Spleen (tissue), 7 donors: ENCODE data around the gene MUC12.

ENCODE experiments used
- POLR2AphosphoS5 ChIP-seq, 3 donors: sonication (generic); formaldehyde crosslinking; IDR thresholded peaks; one replicate each; pipeline ENCODE4 v1.5.1; 2017; ENCODE audit warnings: antibody characterized with exemption in 3 of 3
- TF ChIP-seq, protein P1 (sequence below), 11 experiments: fragments of 200-600 bp in 7 of 11; fragments of 450-650 bp in 4 of 11; sonication (generic) in 4 of 11; IDR thresholded peaks in 8 of 11; conservative IDR thresholded peaks in 3 of 11; 1 replicate in 7 of 11; 2 replicates in 4 of 11; pipeline versions ENCODE4 v1.4.0 to v1.8.0; 2016 to 2021; ENCODE audit warnings: antibody characterized with exemption in 11 of 11, inconsistent platforms in 4 of 11, mild to moderate bottlenecking in 1 of 11
- donor health status: DM: no; HTN: no; CAD: no; lungs with moderate emphysema.
- donor health status: DM: no; HTN: no; CAD: no.
- donor health status: DM: no; HTN: no; CAD: no.

DNA sequence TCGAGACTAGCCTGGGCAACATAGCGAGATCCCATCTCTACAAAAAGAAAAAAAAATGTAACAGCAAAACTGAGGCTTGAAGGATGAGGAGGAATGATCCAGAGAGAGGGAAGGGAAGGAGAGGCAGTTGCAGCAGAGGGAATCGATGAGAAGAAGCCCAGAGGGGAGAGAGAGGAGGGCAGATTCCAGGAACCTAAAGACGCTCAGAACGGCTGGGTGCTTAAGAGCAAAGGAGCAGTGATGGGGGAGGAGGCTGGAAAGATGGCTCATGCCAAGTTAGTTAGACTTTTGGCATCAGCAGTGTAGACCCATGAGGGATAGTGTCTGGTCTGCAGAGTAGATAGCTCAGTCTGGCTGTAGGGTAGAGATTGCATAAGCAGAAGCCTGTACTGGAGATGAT is 40.3 kb downstream of the MUC12 start:
- TF ChIP-seq, protein P1, sequence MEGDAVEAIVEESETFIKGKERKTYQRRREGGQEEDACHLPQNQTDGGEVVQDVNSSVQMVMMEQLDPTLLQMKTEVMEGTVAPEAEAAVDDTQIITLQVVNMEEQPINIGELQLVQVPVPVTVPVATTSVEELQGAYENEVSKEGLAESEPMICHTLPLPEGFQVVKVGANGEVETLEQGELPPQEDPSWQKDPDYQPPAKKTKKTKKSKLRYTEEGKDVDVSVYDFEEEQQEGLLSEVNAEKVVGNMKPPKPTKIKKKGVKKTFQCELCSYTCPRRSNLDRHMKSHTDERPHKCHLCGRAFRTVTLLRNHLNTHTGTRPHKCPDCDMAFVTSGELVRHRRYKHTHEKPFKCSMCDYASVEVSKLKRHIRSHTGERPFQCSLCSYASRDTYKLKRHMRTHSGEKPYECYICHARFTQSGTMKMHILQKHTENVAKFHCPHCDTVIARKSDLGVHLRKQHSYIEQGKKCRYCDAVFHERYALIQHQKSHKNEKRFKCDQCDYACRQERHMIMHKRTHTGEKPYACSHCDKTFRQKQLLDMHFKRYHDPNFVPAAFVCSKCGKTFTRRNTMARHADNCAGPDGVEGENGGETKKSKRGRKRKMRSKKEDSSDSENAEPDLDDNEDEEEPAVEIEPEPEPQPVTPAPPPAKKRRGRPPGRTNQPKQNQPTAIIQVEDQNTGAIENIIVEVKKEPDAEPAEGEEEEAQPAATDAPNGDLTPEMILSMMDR (IDR thresholded peaks at IDR 0.05 in 8 of 11, conservative IDR thresholded peaks at IDR 0.05 in 3 of 11), result no peak
- no peak for TF ChIP-seq POLR2AphosphoS5 (IDR thresholded peaks at IDR 0.05)
